Panc1 (cell line): ENCODE data around the gene TBR1. TPM values are rescaled to one million over a fixed set of nuclear protein-coding genes. Genes with fewer than 3 reads are reported as not detected.

Experiments
- total RNA-seq: library from RNA; stranded (reverse); gene quantifications from one replicate; pipeline ENCODE4 v1.2.1, GENCODE V29; 2021; ENCODE audit not compliant: unreplicated experiment

TBR1 gene
- total RNA-seq, 1 experiment from 2014 or later: not detected

Other genes starting within 250 kb of the TBR1 start
- 93.7 TPM for gene PSMD14, start 107.9 kb upstream of the TBR1 start, total RNA-seq
- not detected for gene SLC4A10, start 208.1 kb downstream of the TBR1 start, total RNA-seq